IMR-90 (cell line): ENCODE results near the gene ADAM12. TPM values are rescaled to one million over a fixed set of nuclear protein-coding genes. Genes with fewer than 3 reads are reported as not detected.

Source experiments
- ATAC-seq: fragments of 200-7000 bp; cut with Tn5 transposase; 2 replicates; pipeline ENCODE4 v1.9.1; 2020; ENCODE audit warnings: low read depth, mild to moderate bottlenecking, moderate library complexity
- BruUV-seq: library from RNA; stranded (reverse); fragments of 400-500 nt; replicated peaks from 2 replicates; lab custom pipeline; 2021; lab: Mats Ljungman, UMichigan
- CTCF ChIA-PET: fragments of 300-600 bp; formaldehyde crosslinking; extraction: SDS; loops from one replicate; lab custom pipeline; 2021; ENCODE audit warnings: antibody characterized with exemption; lab: Yijun Ruan, JAX
- POLR2A ChIA-PET: fragments of 300-600 bp; sonication (Branson Sonifier 250); formaldehyde crosslinking; loops from one replicate; lab custom pipeline; 2022; ENCODE audit warnings: antibody characterized with exemption; ENCODE audit not compliant: unreplicated experiment; lab: Charles Lee
- DNase-seq: peaks from one replicate; pipeline ENCODE4 v3.0.0; 2013
- H2AFZ ChIP-seq: replicated peaks from 2 replicates; pipeline ENCODE3; 2013; ENCODE audit warnings: low read length, mild to moderate bottlenecking; ENCODE audit not compliant: poor library complexity
- H2AK5ac ChIP-seq: 2 replicates; pipeline ENCODE4 v1.6.1; 2013; ENCODE audit warnings: low read depth, low read length, inconsistent platforms
- H2AK9ac ChIP-seq: replicated peaks from 2 replicates; pipeline ENCODE3; 2013; ENCODE audit warnings: mild to moderate bottlenecking, low read depth, low read length, moderate library complexity; ENCODE audit not compliant: poor library complexity
- H2BK120ac ChIP-seq: 2 replicates; pipeline ENCODE4 v1.6.1; 2013; ENCODE audit warnings: low read depth, low read length, inconsistent platforms
- H2BK15ac ChIP-seq: 3 replicates; pipeline ENCODE4 v1.6.1; 2013; ENCODE audit warnings: low read depth, low read length, inconsistent platforms
- H2BK20ac ChIP-seq: 2 replicates; pipeline ENCODE4 v1.6.1; 2013; ENCODE audit warnings: low read depth, mild to moderate bottlenecking, inconsistent platforms, low read length, moderate library complexity
- H2BK5ac ChIP-seq: 2 replicates; pipeline ENCODE4 v1.6.1; 2013; ENCODE audit warnings: mild to moderate bottlenecking, low read depth, low read length, inconsistent platforms; ENCODE audit not compliant: poor library complexity, severe bottlenecking
- H3K14ac ChIP-seq: replicated peaks from 2 replicates; pipeline ENCODE4 v1.6.1; 2013; ENCODE audit warnings: low read depth, low read length, inconsistent platforms
- H3K18ac ChIP-seq: 2 replicates; pipeline ENCODE4 v1.6.1; 2013; ENCODE audit warnings: low read depth, low read length, control low read depth
- H3K23ac ChIP-seq: 2 replicates; pipeline ENCODE4 v1.6.1; 2013; ENCODE audit warnings: low read depth, low read length, inconsistent platforms
- H3K27ac ChIP-seq: 2 replicates; pipeline ENCODE4 v1.5.1; 2013; ENCODE audit warnings: mild to moderate bottlenecking, control low read depth, low read length; ENCODE audit not compliant: insufficient read depth
- H3K27me3 ChIP-seq: 2 replicates; pipeline ENCODE4 v1.6.1; 2013; ENCODE audit warnings: low read length; ENCODE audit not compliant: control insufficient read depth, insufficient read depth
- H3K36me3 ChIP-seq: 2 replicates; pipeline ENCODE4 v1.6.1; 2013; ENCODE audit warnings: low read length, mixed read lengths; ENCODE audit not compliant: control insufficient read depth, insufficient read depth
- H3K4ac ChIP-seq: 2 replicates; pipeline ENCODE4 v1.6.1; 2013; ENCODE audit warnings: low read depth, low read length, inconsistent platforms
- H3K4me1 ChIP-seq: 2 replicates; pipeline ENCODE4 v1.6.1; 2013; ENCODE audit warnings: low read length, mixed read lengths; ENCODE audit not compliant: control insufficient read depth, insufficient read depth
- H3K4me2 ChIP-seq: 2 replicates; pipeline ENCODE4 v1.6.1; 2013; ENCODE audit warnings: low read depth, mild to moderate bottlenecking, control low read depth, low read length, moderate library complexity
- H3K4me3 ChIP-seq: 2 replicates; pipeline ENCODE4 v1.5.1; 2013; ENCODE audit warnings: low read depth, mild to moderate bottlenecking, control low read depth, low read length, moderate library complexity; ENCODE audit not compliant: insufficient read depth
- H3K56ac ChIP-seq: 2 replicates; pipeline ENCODE4 v1.6.1; 2013; ENCODE audit warnings: low read length, inconsistent platforms; ENCODE audit not compliant: insufficient read depth; ENCODE audit errors: extremely low read depth
- H3K79me1 ChIP-seq, 2 experiments: 2 replicates each; pipeline ENCODE4 v1.6.1; 2013; ENCODE audit warnings: low read length in 2 of 2, inconsistent platforms in 1 of 2, low read depth in 1 of 2
- H3K9ac ChIP-seq: 2 replicates; pipeline ENCODE4 v1.6.1; 2013; ENCODE audit warnings: low read depth, low read length, control low read depth
- H3K9me1 ChIP-seq: 2 replicates; pipeline ENCODE4 v1.6.1; 2013; ENCODE audit warnings: low read length, inconsistent platforms; ENCODE audit not compliant: insufficient read depth
- H3K9me3 ChIP-seq: 2 replicates; pipeline ENCODE4 v1.6.1; 2013; ENCODE audit warnings: low read length; ENCODE audit not compliant: control insufficient read depth, insufficient read depth
- H4K20me1 ChIP-seq: 2 replicates; pipeline ENCODE4 v1.6.1; 2013; ENCODE audit warnings: low read length, inconsistent platforms; ENCODE audit not compliant: insufficient read depth
- H4K5ac ChIP-seq: 2 replicates; pipeline ENCODE4 v1.6.1; 2013; ENCODE audit warnings: mild to moderate bottlenecking, low read depth, low read length, control low read depth
- H4K8ac ChIP-seq, 2 experiments: 2 replicates each; pipeline ENCODE4 v1.6.1; 2013; ENCODE audit warnings: low read depth in 2 of 2, low read length in 2 of 2, control low read depth in 1 of 2, inconsistent platforms in 1 of 2
- H4K91ac ChIP-seq: 2 replicates; pipeline ENCODE4 v1.6.1; 2013; ENCODE audit warnings: low read depth, low read length, inconsistent platforms; ENCODE audit not compliant: insufficient read depth
- POLR2A ChIP-seq: IDR thresholded peaks from 2 replicates; pipeline ENCODE4 v1.6.1; 2012; ENCODE audit warnings: mild to moderate bottlenecking, low read depth, low read length
- WGBS, 2 experiments: methylation state at CpG; one replicate each; pipeline versions ENCODE4 v1.1.5 to v1.1.7; 2013; ENCODE audit warnings: missing lambda C conversion rate in 2 of 2; ENCODE audit not compliant: insufficient read length in 1 of 2; ENCODE audit errors: extremely low coverage in 2 of 2; 5-methylcytosine and 5-hydroxymethylcytosine counted together
- dilution Hi-C: fragments of 300-500 bp; cut with HindIII; formaldehyde crosslinking; loops from one replicate; pipeline ENCODE4 v1.14.3; 2018; ENCODE audit warnings: low sequenced_read_pairs; ENCODE audit not compliant: unreplicated experiment
- in situ Hi-C: fragments of 300-500 bp; cut with MboI; formaldehyde crosslinking; loops from 3 replicates; pipeline ENCODE4 v1.14.3; 2019; ENCODE audit warnings: low sequenced_read_pairs, inconsistent platforms, mixed read lengths
- intact Hi-C: fragments of 100-400 bp; cut with micrococcal nuclease; formaldehyde crosslinking; loops from 2 replicates; pipeline ENCODE4 v1.10.0; 2022
- polyA plus RNA-seq, 3 experiments: library from polyadenylated mRNA; depleted of rRNA; stranded (reverse); fragments of >200 nt; gene quantifications; 2 replicates each; pipeline ENCODE4 v1.2.3, GENCODE V29; 2012; ENCODE audit warnings: low replicate concordance in 1 of 3
- total RNA-seq: library from RNA; depleted of rRNA; stranded (reverse); fragments of >200 nt; gene quantifications from 2 replicates; pipeline ENCODE4 v1.2.3, GENCODE V29; 2012

Gene ADAM12
- total and polyA plus RNA-seq, 2 of the 4 experiments (the other 2 are of a cell fraction) = 9.6 to 10.2 TPM

GRCh38 chr10:126046831-126047230, 341.4 kb downstream of the ADAM12 start:
- Histone ChIP-seq H3K4me2 (no peak overlapping the region), H3K9me1 (no peaks in the 10 kb centered on the region), H3K56ac (no peak overlapping the region), H3K27ac (no peak overlapping the region), H2BK5ac (no peak overlapping the region), H3K23ac (no peak overlapping the region), H2AFZ (no peak overlapping the region), H3K18ac (no peak overlapping the region), H4K8ac (no peak overlapping the region), H3K36me3 (no peaks in the 10 kb centered on the region), H4K5ac (no peak overlapping the region), H3K4me3 (no peak overlapping the region), H3K9me3 (no peaks in the 10 kb centered on the region; the same call in 1 of the 2 replicates), H3K9ac (no peak overlapping the region), H2BK120ac (no peak overlapping the region), H3K14ac (no peak overlapping the region), H2BK15ac (no peak overlapping the region), H3K27me3 (peaks cover 2% of the 10 kb centered on the region), H3K79me1 (no peaks in the 10 kb centered on the region), H4K20me1 (no peaks in the 10 kb centered on the region), H2AK5ac (no peak overlapping the region), H2AK9ac (no peak overlapping the region), H3K4ac (no peak overlapping the region), H3K4me1 (0 out of 2 replicates have a peak, but pooled peaks cover under 1% of the 10 kb centered on the region), H4K91ac (no peak overlapping the region), H2BK20ac (no peak overlapping the region)
- in situ Hi-C loops = no loop called here
- no peak for TF ChIP-seq POLR2A
- no peak for DNase-seq
- POLR2A ChIA-PET = no interaction called here
- CTCF ChIA-PET = interaction anchor here (0.5 to 0.7 kb wide), 2 partner anchors 43 to 66 kb away, joined by 3 to 4 read pairs; no protein-coding TSS in a partner anchor
- no peak for ATAC-seq
- no TSS peak for BruUV-seq
- no CpG with 5 or more reads among the region's 5 CpGs for WGBS, 2 experiments
- dilution Hi-C loops = no loop called here
- intact Hi-C loops = no loop called here
